NCI-H510A treated with DMSO at 0.1 percent for 48 hours (cell line): ENCODE results near the gene PDZD8.
"Not testable (repeated sequence)": the region's sequence is repeated elsewhere in the genome, so short reads cannot be mapped to it uniquely, and the experiment has no call there.

ENCODE experiments used
- DNase-seq: peaks from one replicate; lab custom pipeline; 2025; lab: John Stamatoyannopoulos, UW

Gene PDZD8

DNA sequence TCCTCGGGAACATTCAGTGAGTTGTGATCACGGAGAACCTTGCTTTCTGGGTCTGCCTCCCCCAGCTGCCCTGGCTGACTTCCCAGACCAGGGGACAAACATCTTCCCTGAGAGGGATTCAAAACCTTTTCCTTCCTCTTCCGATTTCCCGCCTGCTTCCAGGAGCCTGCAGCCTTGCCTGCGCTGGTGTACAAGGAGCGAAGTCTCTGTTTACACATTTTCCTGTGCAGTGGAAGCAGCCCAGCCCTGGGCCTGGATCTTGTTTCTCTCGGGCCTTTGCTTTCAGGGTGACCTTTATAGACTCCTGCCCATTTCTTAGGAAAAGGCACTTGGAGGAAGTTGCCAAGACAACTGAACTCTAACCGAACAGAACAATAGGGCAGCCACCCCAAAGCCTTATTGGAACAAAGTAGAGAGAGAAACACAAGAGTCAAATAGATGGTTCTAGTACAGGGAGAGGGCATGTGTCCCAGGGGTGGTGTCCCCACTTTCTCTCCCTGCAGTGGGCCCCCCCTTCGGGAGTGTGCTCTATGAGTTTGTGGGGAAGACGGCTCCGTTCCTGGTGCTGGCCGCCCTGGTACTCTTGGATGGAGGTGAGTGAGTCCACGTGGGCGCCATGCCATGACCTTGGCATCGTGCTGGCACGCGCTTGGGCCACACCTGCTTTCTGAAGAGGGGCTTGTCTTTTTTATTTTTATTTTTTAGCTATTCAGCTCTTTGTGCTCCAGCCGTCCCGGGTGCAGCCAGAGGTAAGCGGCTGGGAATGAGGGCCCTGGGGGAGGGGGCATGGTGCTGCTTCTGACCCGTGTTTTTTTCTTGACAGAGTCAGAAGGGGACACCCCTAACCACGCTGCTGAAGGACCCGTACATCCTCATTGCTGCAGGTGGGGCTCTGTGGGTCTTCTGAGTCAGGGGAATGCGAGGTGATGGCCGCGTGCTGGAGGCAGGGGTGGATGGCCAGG lies 120.2 kb downstream of the PDZD8 start:
- DNase-seq: no peak

DNA sequence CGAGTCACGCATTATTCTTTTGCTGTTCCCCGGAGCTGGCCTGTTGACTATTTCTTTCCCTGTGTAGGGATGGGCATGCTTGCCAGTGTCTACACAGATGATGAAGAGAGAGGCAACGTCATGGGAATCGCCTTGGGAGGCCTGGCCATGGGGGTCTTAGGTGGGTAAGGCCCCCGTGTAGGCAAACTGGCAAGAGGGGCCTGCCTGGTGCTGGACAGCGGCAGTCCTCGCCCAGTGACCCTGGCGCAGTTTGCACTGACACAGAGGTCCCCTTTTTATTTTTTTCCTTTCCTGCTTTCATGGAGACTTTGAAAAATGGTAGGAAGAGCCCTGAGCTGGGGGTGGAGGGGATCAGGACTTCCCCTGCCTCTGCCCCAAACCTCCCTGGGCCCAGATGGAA lies 120.9 kb downstream of the PDZD8 start:
- no peak for DNase-seq

GRCh38 chr10:117253908-117254307 lies 121.3 kb downstream of the PDZD8 start:
- DNase-seq: no peak

DNA sequence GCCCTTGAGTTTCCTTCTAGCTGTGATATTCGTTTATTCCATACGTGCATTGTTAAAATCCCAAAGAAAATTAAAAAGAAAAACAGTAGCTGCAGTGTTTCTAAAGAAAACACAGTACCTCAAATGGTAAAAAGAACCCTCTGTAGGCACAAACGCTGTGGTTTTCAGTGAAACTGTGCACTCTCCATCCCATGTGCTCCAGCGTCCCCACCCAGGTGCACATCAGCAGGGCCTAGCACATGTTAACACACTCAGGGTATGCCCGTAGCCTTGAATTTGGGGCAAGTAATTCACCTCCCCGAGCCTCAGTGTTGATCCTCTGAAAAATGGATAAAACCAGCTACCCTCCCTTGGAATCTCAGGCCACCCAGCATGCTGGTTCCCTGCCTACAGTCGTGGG lies 124.8 kb downstream of the PDZD8 start:
- DNase-seq: no peak

DNA sequence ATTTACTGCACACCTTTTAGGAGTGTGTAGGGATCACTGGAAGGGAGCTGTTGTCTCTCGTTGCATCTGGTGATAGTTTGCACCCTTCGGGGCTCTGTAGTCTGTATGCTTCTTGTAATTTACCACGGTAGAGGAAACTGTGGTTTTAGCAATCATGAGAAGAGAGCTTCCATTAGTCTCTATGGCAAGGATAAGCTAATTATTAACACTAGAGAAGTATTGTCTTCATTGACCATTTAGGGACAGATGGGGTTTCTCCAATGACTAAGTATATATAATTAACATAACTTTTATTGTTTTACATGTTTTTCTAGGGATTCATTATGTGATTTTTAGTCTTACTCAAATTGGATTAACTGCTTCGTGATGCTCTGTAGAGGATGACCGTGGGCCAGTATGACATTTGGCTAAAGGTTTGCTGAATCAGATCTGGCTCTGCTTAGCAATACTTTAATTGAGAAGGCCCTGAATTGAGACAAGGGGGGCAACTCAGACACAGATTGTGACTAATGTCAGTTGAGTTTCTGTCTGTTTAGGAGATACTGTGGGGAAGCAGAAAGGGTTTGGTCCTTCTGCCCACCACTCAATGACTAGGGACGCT lies 125.6 kb downstream of the PDZD8 start:
- no peak for DNase-seq

DNA sequence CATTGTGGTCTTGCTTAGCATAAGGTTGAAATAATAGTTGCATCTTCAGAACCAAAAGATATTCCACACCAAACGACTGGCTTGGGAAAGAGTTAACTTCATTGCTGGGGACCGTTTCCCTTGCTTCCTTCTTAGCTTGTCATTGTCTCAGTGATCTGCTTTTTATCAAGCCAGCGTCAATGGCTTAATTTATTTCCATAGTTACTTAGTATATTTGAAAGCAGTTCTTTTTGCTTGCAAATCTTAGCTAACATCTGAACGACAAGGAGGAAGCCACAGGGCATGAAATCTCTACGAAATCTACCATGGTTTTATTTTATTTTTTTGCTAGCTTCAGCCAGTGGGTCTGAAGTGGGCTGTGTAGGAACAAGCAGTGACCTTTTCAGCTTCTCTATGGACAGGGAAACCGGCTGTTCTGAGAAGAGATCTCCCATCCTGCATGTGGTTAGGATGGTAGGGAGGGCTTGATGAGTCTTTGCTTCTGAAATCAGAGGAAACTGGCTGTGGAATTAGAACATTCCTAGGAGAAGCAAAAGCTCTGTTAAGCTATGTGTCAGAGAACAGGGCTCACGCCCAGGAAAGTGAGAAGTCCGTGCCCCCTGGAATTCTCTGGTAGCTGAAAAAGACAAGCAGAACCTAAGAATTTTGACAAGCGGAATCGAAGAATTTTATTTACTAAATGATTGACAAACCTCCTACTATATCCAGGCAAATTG lies 126.3 kb downstream of the PDZD8 start:
- no peak for DNase-seq

DNA sequence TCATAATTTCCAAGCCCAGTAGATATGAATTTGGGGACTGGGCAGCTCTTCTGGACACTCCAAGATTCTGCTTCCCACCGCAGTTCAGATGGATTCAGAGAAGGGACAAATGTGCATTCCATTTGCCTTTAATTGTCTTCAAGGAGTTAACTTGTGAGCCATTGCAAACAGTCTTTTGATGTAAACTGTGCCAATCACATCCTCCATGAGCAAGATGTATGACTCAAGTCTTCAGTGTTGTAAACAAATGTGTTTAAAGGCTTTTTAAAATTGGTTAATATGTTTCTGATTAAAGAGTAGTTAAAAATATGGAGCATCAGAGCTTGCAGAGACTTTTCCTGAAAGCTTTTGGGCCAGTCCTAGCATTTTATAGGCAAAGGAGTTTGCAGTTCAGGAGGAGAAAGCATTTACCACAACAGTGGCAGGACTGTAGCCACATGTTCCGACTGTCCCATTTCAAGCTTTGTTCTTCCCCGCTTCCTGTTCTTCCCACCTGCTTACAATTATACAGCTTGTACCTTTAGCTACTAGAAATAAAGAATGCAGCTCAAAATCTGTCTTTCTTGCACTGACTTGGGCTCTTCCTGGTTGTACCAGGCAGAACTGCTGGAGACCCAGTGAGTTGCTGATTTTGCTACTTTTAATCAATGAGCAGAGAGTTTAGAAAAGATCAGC lies 128.1 kb downstream of the PDZD8 start:
- no peak for DNase-seq

GRCh38 chr10:117242463-117242832 lies 132.8 kb downstream of the PDZD8 start:
- no peak for DNase-seq

DNA sequence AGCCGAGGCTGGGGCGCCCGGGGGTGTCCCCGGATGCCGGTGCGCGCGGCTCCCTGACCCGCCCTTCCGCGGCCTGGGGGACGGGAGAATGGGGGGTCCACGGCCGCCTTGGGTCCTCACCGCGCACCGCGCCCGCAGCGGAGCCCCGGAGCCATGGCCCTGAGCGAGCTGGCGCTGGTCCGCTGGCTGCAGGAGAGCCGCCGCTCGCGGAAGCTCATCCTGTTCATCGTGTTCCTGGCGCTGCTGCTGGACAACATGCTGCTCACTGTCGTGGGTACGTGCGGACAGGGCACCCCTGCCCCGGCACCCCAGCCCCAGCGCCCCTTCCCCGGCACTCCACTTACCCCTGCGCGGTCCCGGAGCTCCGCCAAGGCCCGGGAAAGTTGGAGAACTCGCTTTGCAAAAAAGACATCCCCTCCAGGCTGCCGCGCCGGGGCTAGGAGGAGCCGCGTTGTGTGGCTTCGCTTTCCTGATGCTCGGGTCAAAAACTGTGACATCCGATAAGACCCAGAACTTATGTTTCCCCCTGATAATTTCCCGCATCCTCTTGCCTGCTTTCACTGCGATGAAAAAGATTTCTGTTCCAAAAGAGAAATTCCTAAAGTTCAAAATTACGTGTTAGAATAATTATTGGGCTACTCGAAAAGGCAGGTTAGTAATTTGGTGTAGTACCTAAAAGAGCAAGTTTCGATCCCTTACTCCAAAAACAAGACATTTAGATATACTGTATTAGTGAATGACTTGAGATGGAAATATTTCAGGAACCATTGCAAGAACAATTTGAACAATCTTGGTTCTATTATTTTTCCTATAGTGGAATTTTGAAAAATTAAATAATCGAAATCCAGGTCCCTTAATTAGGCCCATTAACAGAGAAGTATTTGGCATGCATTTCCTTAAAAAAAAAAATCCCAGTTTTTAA lies 133.4 kb downstream of the PDZD8 start:
- no peak for DNase-seq

GRCh38 chr10:117240621-117241529 lies 134.4 kb downstream of the PDZD8 start, which contains the start of gene SLC18A2:
Gene SLC18A2 (plus strand): TSS chr10:117241114. CDS start chr10:117241694, 580 bp downstream.
- DNase-seq: no peak

GRCh38 chr10:117239721-117240620 lies 135.3 kb downstream of the PDZD8 start:
- DNase-seq: no peak

DNA sequence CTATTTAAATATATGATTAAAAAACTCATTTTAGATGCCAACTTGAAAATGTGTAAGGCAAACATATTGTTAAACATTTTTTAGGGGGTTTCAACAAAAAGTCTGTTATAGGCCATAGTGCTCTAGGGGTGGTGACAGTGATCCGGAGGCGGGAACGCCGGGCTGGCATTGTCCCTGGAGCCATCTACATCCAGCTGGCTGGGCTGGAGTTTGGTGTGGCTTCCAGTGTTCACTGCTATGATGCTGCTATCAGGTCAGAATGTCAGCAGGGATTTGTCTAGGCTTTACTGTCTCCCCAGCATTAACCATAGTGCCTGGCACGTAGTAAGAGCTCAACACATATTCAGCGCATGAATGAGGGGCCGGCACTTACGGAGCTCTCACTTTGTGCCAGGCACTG lies 136.2 kb downstream of the PDZD8 start:
- no peak for DNase-seq

DNA sequence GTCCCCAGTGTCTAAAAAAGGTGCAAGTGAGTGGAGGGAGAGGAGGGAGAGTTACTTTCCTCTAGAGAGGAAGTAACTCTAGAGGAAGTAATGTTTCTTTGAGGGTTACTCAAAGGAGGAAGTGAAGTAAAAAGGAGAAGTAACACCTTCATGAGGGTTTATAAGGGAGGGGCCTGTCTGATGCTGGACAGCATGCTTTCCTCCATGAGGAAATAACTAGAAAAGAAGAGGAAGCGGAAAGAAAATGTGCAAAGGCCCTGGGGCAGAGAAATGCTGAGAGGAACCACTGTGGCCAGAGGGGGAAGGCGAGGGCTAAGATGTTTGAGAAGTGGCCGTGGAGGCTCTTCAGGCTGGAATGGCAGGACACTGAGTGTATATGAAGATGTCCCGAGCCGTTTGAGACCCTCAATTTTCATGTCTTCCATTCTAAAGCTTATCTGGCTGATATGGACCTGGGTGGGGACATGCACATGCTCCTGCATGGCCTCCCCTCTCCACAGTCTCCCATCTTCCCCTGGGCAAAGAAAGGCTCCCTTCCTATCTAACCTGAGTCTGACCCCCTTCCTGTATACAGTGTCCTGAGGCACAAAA lies 137.7 kb downstream of the PDZD8 start:
- no peak for DNase-seq

GRCh38 chr10:117230107-117230506 lies 145.1 kb downstream of the PDZD8 start:
- not testable (repeated sequence) for DNase-seq

DNA sequence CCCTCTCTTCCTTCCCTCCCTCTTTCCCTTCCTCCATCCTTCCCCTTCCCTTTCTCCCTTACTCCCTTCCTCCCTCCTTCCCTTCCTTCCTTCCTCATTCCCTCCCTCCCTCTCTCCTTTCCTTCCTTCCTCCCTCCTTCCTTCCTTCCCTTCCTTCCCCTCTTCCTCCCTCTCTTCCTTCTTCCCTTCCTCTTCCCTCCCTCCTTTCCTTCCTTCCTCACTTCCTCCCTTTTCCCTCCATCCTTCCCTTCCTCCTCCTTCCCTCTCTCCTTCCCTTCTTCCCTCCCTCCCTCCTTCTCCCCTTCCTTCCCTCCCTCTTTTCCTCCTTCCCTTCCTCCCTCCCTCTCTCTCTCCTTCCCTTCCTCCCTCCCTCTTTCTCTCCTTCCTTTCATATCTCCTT lies 147.0 kb downstream of the PDZD8 start:
- DNase-seq: no peak
